Endometrium (tissue), 2 donors: Measurements from ENCODE around the gene MORC4.

Experiments
- FAIRE-seq: peaks from 2 replicates; lab custom pipeline; 2012; peaks lifted over from hg19 to GRCh38; lab: Jason Lieb, UNC
- donor health status: control.
- donor health status: control.

Gene MORC4

GRCh38 chrX:106905064-106905708, 94.8 kb downstream of the MORC4 start:
- no peak for FAIRE-seq

DNA sequence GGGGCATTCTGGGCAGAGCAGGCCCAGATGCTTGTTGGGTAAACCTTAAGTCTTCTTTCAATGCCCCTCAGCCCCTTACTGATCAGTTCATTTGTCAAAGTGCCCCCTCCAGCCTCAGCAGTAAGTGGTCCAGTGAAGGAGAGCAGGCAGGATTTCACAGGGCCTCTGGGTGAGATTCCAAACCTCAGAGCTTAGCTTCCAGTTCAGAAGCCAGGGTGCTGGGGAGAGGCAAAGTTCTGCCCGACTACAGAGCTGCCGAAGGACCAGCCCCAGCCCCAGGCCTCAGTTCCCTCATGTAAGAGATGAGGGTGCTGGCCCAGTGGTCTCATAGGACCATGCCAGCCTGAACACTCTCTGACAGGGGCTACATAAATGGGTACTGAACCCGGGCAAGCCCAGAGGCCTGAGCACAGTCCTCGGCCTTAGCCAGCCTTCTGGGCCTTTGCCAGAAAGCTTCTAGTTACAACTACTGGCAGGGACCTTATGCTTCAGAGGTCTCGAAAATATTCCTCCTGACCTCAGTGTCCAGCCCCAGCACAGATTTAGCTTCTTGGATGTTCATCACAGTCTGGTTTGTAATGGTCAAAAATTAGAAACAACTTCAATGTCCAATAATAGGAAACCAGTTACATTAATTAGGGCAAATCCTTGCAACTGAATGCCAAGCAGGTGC, 96.0 kb downstream of the MORC4 start:
- no peak for FAIRE-seq

DNA sequence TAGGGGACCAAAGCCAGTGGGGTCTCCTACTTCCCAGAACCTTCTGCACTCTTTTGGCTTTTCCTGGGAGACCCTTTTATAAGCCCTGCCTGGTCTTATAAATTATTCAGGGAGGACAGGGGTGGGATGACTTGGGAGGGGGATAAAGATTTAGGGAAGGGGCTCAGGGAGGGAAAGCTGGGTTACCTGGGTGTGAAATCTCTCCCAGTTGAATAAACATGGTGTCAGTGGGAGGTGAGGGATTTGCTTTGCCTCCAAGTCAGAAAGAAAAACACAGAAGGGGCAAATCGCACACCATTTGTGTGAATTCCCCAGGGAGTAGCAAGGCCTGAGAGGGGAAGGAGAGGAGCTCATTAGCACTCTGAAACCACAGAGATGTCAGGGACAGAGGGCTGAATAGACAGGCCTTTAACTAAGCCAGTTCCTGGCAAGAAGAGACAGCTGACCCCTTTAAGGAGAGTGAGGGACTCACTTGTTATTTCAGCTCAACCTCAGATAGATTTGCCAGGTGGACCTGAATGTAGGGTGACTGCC, 96.7 kb downstream of the MORC4 start, which contains the start of gene RIPPLY1:
Gene RIPPLY1, minus strand, starts transcription at position 51 of the 534 bp plus-strand sequence. CDS start 54 bp downstream, outside the sequence.
- FAIRE-seq = no peak

GRCh38 chrX:106902684-106903083, 97.3 kb downstream of the MORC4 start:
- no peak for FAIRE-seq

DNA sequence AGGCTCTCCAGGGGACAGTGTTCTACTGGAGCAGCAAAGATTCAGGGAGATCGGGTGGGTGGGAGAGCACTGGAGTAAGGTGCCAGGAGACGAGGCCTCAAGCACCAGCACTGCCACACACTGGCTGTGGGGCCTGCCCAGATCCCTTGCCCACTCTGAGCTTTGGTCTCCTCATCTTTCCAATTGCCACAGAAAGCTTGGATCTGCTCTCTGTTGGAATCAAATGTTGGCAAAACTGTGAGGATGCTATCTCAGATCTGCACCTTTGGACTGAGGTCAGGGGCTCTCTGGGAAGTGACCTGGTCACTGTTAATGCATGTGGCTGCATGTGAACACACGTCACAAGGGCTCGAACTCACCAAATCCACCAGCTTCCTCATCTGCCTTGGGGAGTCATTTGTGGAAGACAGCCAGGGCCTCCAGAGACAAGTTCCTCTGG, 98.2 kb downstream of the MORC4 start:
- no peak for FAIRE-seq

GRCh38 chrX:106901341-106901740, 98.7 kb downstream of the MORC4 start:
- FAIRE-seq = no peak

DNA sequence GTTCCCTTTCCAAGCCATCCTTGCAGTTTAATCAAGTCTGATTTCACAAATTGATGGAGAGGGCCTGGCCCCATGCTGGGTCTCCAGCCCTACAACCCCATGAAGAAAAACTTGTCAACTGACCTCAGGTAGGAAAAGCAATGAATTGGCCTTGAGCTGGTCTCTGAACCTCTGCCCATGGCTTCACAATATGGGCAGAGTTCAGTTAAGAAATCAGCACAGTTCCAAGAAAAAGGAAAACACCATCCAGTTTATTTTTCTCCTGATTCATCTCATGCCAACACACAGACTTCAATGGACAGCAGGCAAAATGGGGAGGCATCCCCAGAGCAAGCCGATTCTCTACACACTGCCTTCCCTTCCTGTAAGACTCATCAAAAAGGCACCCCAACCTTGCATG, 100.2 kb downstream of the MORC4 start:
- no peak for FAIRE-seq

DNA sequence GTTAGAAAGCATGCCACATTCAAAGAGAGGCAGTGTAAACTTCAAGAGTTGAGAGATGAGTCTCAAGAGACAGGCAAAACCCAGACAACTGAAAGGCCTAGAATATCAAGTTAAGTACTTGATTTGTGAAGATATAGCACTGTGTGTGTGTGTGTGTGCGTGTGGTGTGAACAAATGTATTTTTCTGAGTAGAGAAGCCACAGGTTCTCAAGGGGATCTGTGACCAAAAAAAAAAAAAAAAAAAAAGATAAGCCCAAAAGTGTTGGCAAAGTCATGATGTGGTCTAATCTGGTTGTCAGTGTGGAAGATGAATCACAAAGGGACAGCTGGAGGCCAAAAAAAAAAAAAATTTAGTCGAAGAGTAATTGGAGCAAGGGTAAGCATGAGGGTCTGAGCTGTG, 100.7 kb downstream of the MORC4 start:
- no peak for FAIRE-seq

DNA sequence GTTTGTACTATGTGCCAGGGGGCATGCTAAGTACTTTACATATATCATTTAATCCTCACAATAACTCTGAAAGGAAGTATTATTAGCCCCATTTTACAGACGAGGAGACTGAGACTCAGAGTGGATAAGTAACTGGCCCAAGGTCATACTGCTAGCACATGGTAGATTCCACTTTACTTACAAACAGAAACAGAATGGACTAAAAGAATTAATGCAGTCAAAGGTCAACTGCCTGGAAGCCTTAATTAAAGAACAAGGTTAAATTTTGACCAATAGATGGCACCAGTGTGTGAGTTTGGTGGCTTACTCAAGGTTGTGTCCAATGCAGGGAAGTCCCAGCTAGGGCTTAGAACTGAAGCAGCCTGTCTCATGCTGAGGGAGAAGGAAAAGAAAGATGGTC, 101.5 kb downstream of the MORC4 start:
- no peak for FAIRE-seq

DNA sequence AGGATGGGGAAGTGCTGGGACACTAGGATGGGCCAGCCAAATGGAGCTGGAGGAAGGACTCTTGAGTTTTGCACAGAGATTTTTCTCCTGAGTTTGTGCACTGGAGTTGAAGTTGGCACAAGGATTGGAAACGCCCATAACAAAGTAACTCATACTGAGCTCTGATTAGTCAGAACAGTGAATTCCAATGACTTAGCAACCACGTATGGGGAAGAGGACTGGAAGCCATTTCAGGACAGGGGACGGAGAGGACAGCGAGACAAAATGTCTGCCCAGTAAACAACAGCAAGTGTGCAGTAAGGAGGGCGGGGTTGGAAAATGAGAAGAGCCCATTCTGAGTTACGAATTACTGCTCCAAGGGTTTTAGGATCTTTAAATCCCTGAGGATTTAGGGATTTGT, 102.8 kb downstream of the MORC4 start:
- FAIRE-seq = no peak

GRCh38 chrX:106894978-106895452, 105.0 kb downstream of the MORC4 start:
- FAIRE-seq = no peak

GRCh38 chrX:106894392-106894909, 105.6 kb downstream of the MORC4 start:
- FAIRE-seq = no peak

DNA sequence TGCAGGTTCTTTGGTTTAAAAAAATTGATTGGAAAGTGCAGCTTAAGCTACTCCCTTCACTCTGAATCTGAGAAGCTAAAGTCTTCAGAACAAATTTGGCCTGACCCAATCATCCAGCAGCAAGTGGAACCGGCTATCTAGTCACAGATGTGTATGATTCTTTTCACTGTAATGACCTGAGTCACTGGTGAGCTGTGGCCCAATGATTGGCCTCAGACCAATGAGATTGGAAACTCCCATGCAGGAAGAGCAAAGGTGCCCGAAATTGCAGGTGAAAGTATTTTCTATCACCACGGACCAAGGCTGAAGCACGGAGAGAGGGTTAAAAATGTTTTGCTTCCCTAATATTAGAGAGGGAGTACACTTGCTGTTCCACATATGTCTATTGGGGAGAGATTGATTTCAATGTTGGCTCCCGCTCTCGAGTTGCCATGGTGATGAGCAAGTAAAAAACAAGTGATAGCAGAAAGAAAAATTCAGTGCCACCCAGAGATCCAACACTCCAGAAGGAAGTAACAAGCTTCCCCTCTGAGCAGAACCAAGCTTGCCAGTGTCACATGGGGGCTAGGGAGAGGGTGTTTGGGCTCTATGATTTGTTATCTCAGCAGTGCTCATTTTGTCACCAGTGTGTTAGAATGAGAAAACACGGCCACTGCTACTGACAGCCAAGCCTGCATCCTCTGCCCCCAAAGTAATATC, 108.1 kb downstream of the MORC4 start:
- no peak for FAIRE-seq
